GM23248 (cell line): ENCODE measurements around the gene LRIG1. TPM values are rescaled to one million over a fixed set of nuclear protein-coding genes. Genes with fewer than 3 reads are reported as not detected.

Experiments
- DNase-seq: peaks from one replicate; pipeline ENCODE4 v3.0.0-alpha.2; 2015
- H2AFZ ChIP-seq: fragments of 200-600 bp; sonication (generic); 2 replicates; pipeline ENCODE4 v1.6.1; 2016; ENCODE audit warnings: antibody characterized with exemption
- H3F3A ChIP-seq: fragments of 200-600 bp; sonication (generic); 2 replicates; pipeline ENCODE4 v1.6.1; 2016; ENCODE audit warnings: mild to moderate bottlenecking, antibody characterized with exemption, mixed run types; ENCODE audit not compliant: insufficient read depth
- H3K27ac ChIP-seq: fragments of 200-600 bp; sonication (generic); 2 replicates; pipeline ENCODE4 v1.5.1; 2016; ENCODE audit warnings: mild to moderate bottlenecking
- H3K27me3 ChIP-seq: fragments of 200-600 bp; sonication (generic); replicated peaks from 2 replicates; pipeline ENCODE4 v1.6.1; 2016; ENCODE audit warnings: mild to moderate bottlenecking; ENCODE audit not compliant: insufficient read depth
- H3K36me3 ChIP-seq: fragments of 200-600 bp; sonication (generic); 2 replicates; pipeline ENCODE4 v1.6.1; 2016; ENCODE audit warnings: low read depth, mild to moderate bottlenecking
- H3K4me1 ChIP-seq: fragments of 200-600 bp; sonication (generic); 2 replicates; pipeline ENCODE4 v1.6.1; 2016; ENCODE audit warnings: mild to moderate bottlenecking; ENCODE audit not compliant: insufficient read depth
- H3K4me2 ChIP-seq: fragments of 200-600 bp; sonication (generic); one replicate; pipeline ENCODE4 v1.6.1; 2016; ENCODE audit warnings: mild to moderate bottlenecking; ENCODE audit not compliant: unreplicated experiment
- H3K4me3 ChIP-seq: fragments of 200-600 bp; sonication (generic); 2 replicates; pipeline ENCODE4 v1.5.1; 2016; ENCODE audit warnings: mild to moderate bottlenecking
- H3K79me2 ChIP-seq: fragments of 200-600 bp; sonication (generic); 2 replicates; pipeline ENCODE4 v1.6.1; 2016; ENCODE audit warnings: mild to moderate bottlenecking; ENCODE audit not compliant: insufficient read depth
- H3K9ac ChIP-seq: fragments of 200-600 bp; sonication (generic); 2 replicates; pipeline ENCODE4 v1.6.1; 2016; ENCODE audit warnings: mild to moderate bottlenecking
- H3K9me2 ChIP-seq: fragments of 200-600 bp; sonication (generic); 2 replicates; pipeline ENCODE4 v1.6.1; 2016; ENCODE audit warnings: mixed run types, mild to moderate bottlenecking, moderate library complexity; ENCODE audit not compliant: insufficient read depth
- H3K9me3 ChIP-seq: fragments of 200-600 bp; sonication (generic); one replicate; pipeline ENCODE4 v1.6.1; 2017; ENCODE audit warnings: low read depth
- H4K20me1 ChIP-seq: fragments of 200-600 bp; sonication (generic); 2 replicates; pipeline ENCODE4 v1.6.0; 2016; ENCODE audit not compliant: insufficient read depth
- EZH2 ChIP-seq: fragments of 200-600 bp; sonication (generic); IDR thresholded peaks from 2 replicates; pipeline ENCODE4 v1.6.1; 2018; ENCODE audit warnings: antibody characterized with exemption, mild to moderate bottlenecking; ENCODE audit not compliant: insufficient read depth, poor library complexity, severe bottlenecking
- EZH2phosphoT487 ChIP-seq: fragments of 200-600 bp; sonication (generic); IDR thresholded peaks from 2 replicates; pipeline ENCODE4 v1.6.1; 2018; ENCODE audit warnings: antibody characterized with exemption, moderate library complexity, mild to moderate bottlenecking, low read depth; ENCODE audit not compliant: insufficient read depth
- WGBS, 2 experiments: methylation state at CpG; one replicate each; pipeline ENCODE4 v1.1.6; 2015 to 2017; ENCODE audit warnings: low lambda C conversion rate in 2 of 2, low coverage in 1 of 2; ENCODE audit errors: missing lambda C conversion rate in 2 of 2; 5-methylcytosine and 5-hydroxymethylcytosine counted together
- in situ Hi-C: fragments of 300-500 bp; cut with MboI; formaldehyde crosslinking; loops from 2 replicates; pipeline ENCODE4 v1.15.0; 2020
- polyA plus RNA-seq: library from polyadenylated mRNA; unstranded; fragments of >200 nt; fragmentation: Nextera tagmentation; extraction: Ambion mirVana; gene quantifications from 2 replicates; pipeline ENCODE4 v1.2.1, GENCODE V29; 2016
- total RNA-seq: library from RNA; depleted of rRNA; stranded (reverse); fragments of >200 nt; shearing (Covaris generic); gene quantifications from 2 replicates; pipeline ENCODE4 v1.2.3, GENCODE V29; 2014

Gene LRIG1
- total and polyA plus RNA-seq, 2 experiments from 2014 or later = 3.1 to 6.5 TPM

GRCh38 chr3:66497985-66498671 is 2.7 kb downstream of the LRIG1 start:
- H3K4me3 ChIP-seq = no peak overlapping the region

GRCh38 chr3:66497288-66497984 is 3.4 kb downstream of the LRIG1 start:
- no peak for TF ChIP-seq EZH2
- no peak for TF ChIP-seq EZH2phosphoT487
- H2AFZ ChIP-seq = no peak overlapping the region
- H3F3A ChIP-seq = no peaks in the 10 kb centered on the region
- H3K9me3 ChIP-seq = no peaks in the 10 kb centered on the region
- no peak overlapping the region for H3K27ac ChIP-seq
- in situ Hi-C loops = no loop called here
- H3K27me3 ChIP-seq = peaks cover 9% of the 10 kb centered on the region
- no peak overlapping the region for H3K4me3 ChIP-seq
- DNase-seq = no peak
- H3K9me2 ChIP-seq = no peaks in the 10 kb centered on the region
- H3K9ac ChIP-seq = no peak overlapping the region
- H3K79me2 ChIP-seq = peaks cover 37% of the 10 kb centered on the region
- peaks cover 4% of the 10 kb centered on the region; the same call in 1 of the 2 replicates for H3K4me1 ChIP-seq
- 70 to 74% methylated on average over 5 of the region's 5 CpGs for WGBS, 2 experiments
- no peaks in the 10 kb centered on the region for H3K36me3 ChIP-seq
- H3K4me2 ChIP-seq = no peak overlapping the region
- no peaks in the 10 kb centered on the region for H4K20me1 ChIP-seq

More at GRCh38 chr3:66497985-66498671, 2.7 kb downstream of the LRIG1 start:
- Histone ChIP-seq H3K27me3 (peaks cover 16% of the 10 kb centered on the region), H3K79me2 (peaks cover 37% of the 10 kb centered on the region), H3K4me2 (no peak overlapping the region), H3K27ac (no peak overlapping the region), H3K4me1 (peaks cover 4% of the 10 kb centered on the region; the same call in 1 of the 2 replicates), H3K36me3 (no peaks in the 10 kb centered on the region), H3K9me2 (no peaks in the 10 kb centered on the region), H2AFZ (no peak overlapping the region), H3F3A (no peaks in the 10 kb centered on the region), H4K20me1 (no peaks in the 10 kb centered on the region), H3K9me3 (no peaks in the 10 kb centered on the region), H3K9ac (no peak overlapping the region)
- TF ChIP-seq EZH2phosphoT487 (no peak), EZH2 (no peak)
- no peak for DNase-seq
- in situ Hi-C loops = no loop called here
- 51 to 57% methylated on average over 4 of the region's 4 CpGs for WGBS, 2 experiments

DNA sequence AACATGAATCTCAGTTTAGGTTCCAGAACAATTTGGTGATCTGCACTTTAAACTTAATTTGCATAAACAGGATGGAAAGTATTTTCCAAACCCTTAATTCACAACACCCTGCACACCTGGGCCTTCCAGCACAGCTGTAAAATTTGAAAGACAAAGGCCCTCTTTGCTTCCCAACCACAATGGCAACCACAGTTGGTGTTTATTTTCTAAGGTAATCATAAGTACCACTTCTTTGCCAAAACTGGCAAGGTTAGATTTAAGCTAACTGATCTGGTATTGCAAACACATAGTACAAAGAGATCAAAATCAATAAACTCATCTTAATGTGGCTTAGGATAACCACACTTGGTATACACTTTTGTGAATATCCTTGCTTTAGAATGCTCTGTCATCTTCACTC is 4.1 kb downstream of the LRIG1 start:
- DNase-seq = no peak
- no peaks in the 10 kb centered on the region for H3K36me3 ChIP-seq
- no peaks in the 10 kb centered on the region for H3K9me3 ChIP-seq
- H3K9me2 ChIP-seq = no peaks in the 10 kb centered on the region
- no peak overlapping the region for H3K9ac ChIP-seq
- H3K79me2 ChIP-seq = peaks cover 41% of the 10 kb centered on the region
- no peaks in the 10 kb centered on the region for H4K20me1 ChIP-seq
- no peak overlapping the region for H3K4me3 ChIP-seq
- no peak overlapping the region for H3K4me2 ChIP-seq
- in situ Hi-C loops = no loop called here
- no peak overlapping the region for H2AFZ ChIP-seq
- H3K27ac ChIP-seq = no peak overlapping the region
- TF ChIP-seq EZH2 = no peak
- no peak for TF ChIP-seq EZH2phosphoT487
- 0 out of 2 replicates have a peak, but pooled peaks cover 2% of the 10 kb centered on the region for H3K27me3 ChIP-seq
- H3K4me1 ChIP-seq = peaks cover 4% of the 10 kb centered on the region; the same call in 1 of the 2 replicates
- H3F3A ChIP-seq = no peaks in the 10 kb centered on the region

- H3K9me3 ChIP-seq = no peaks in the 10 kb centered on the region
- no peaks in the 10 kb centered on the region for H3K36me3 ChIP-seq
- no peaks in the 10 kb centered on the region for H3K4me1 ChIP-seq
- TF ChIP-seq EZH2phosphoT487 = no peak
- no peak for TF ChIP-seq EZH2
- no peak overlapping the region for H2AFZ ChIP-seq
- in situ Hi-C loops = no loop called here
- no peaks in the 10 kb centered on the region for H3K27me3 ChIP-seq
- H3K27ac ChIP-seq = no peak overlapping the region
- H3F3A ChIP-seq = no peaks in the 10 kb centered on the region
- no peak overlapping the region for H3K9ac ChIP-seq
- no peaks in the 10 kb centered on the region for H3K9me2 ChIP-seq
- WGBS, 2 experiments = 77 to 83% methylated on average over 3 of the region's 3 CpGs
- H3K4me2 ChIP-seq = no peak overlapping the region
- H3K4me3 ChIP-seq = no peak overlapping the region
- H4K20me1 ChIP-seq = no peaks in the 10 kb centered on the region
- H3K79me2 ChIP-seq = peaks cover 42% of the 10 kb centered on the region
- DNase-seq = no peak
Observed at GRCh38 chr3:66496301-66496700, 4.5 kb downstream of the LRIG1 start.
